ENCODE data around the gene EEFSEC. TPM values are rescaled to one million over a fixed set of nuclear protein-coding genes. Genes with fewer than 3 reads are reported as not detected.

The EEFSEC gene
- total RNA-seq, 1 donor from 2014 or later, result 15.6 TPM

- DNase-seq (ENCODE audit: extremely low spot score, unreplicated experiment), result peak; percentile 57
- TF ChIP-seq CTCF (IDR thresholded peaks at IDR 0.05), result no peak
- Mint-ChIP-seq H3K27me3 (ENCODE audit: unreplicated experiment) (no peaks in the 10 kb centered on the region), H3K4me1 (ENCODE audit: unreplicated experiment) (peaks cover 23% of the 10 kb centered on the region), H3K4me3 (ENCODE audit: unreplicated experiment) (no peak overlapping the region), H3K9me3 (ENCODE audit: unreplicated experiment) (no peaks in the 10 kb centered on the region), H3K27ac (ENCODE audit: unreplicated experiment) (no peak overlapping the region), H3K36me3 (ENCODE audit: unreplicated experiment) (peaks cover 10% of the 10 kb centered on the region)
Measured at GRCh38 chr3:128270559-128271492, 117.5 kb downstream of the EEFSEC start.

- Mint-ChIP-seq H3K36me3 (ENCODE audit: unreplicated experiment) (peaks cover 8% of the 10 kb centered on the region), H3K27me3 (ENCODE audit: unreplicated experiment) (no peaks in the 10 kb centered on the region), H3K4me3 (ENCODE audit: unreplicated experiment) (no peak overlapping the region), H3K9me3 (ENCODE audit: unreplicated experiment) (no peaks in the 10 kb centered on the region), H3K4me1 (ENCODE audit: unreplicated experiment) (peaks cover 32% of the 10 kb centered on the region), H3K27ac (ENCODE audit: unreplicated experiment) (no peak overlapping the region)
- DNase-seq (ENCODE audit: extremely low spot score, unreplicated experiment), result peak; percentile 76
- TF ChIP-seq CTCF (IDR thresholded peaks at IDR 0.05), result no peak
Measured at GRCh38 chr3:128271536-128272332, 118.5 kb downstream of the EEFSEC start.

- Mint-ChIP-seq H3K27me3 (ENCODE audit: unreplicated experiment) (no peaks in the 10 kb centered on the region), H3K4me3 (ENCODE audit: unreplicated experiment) (no peak overlapping the region), H3K36me3 (ENCODE audit: unreplicated experiment) (peaks cover 6% of the 10 kb centered on the region), H3K4me1 (ENCODE audit: unreplicated experiment) (peaks cover 44% of the 10 kb centered on the region), H3K27ac (ENCODE audit: unreplicated experiment) (no peak overlapping the region), H3K9me3 (ENCODE audit: unreplicated experiment) (no peaks in the 10 kb centered on the region)
- no peak for TF ChIP-seq CTCF (IDR thresholded peaks at IDR 0.05)
- DNase-seq (ENCODE audit: extremely low spot score, unreplicated experiment), result peak; percentile 67
Measured at GRCh38 chr3:128273109-128273840, 120.0 kb downstream of the EEFSEC start.

- no peak for TF ChIP-seq CTCF (IDR thresholded peaks at IDR 0.05)
- peaks cover 2% of the 10 kb centered on the region for H3K36me3 Mint-ChIP-seq (ENCODE audit: unreplicated experiment)
Measured at GRCh38 chr3:128273841-128274573, 120.7 kb downstream of the EEFSEC start.

More at GRCh38 chr3:128273841-128274573, 120.7 kb downstream of the EEFSEC start:
- peak overlapping the region; percentile 33 for H3K27ac Mint-ChIP-seq (ENCODE audit: unreplicated experiment)
- peak; percentile 82 for DNase-seq (ENCODE audit: extremely low spot score, unreplicated experiment)
- H3K9me3 Mint-ChIP-seq (ENCODE audit: unreplicated experiment), result no peaks in the 10 kb centered on the region
- H3K27me3 Mint-ChIP-seq (ENCODE audit: unreplicated experiment), result no peaks in the 10 kb centered on the region
- H3K4me3 Mint-ChIP-seq (ENCODE audit: unreplicated experiment), result no peak overlapping the region
- H3K4me1 Mint-ChIP-seq (ENCODE audit: unreplicated experiment), result peaks cover 51% of the 10 kb centered on the region
